ENCODE measurements around the gene FSTL4. TPM values are rescaled to one million over a fixed set of nuclear protein-coding genes. Genes with fewer than 3 reads are reported as not detected.

FSTL4 gene
- total and polyA plus RNA-seq, 2 of the 13 experiments (the other 11 are each of a cell fraction or from before 2014, with no cell fraction given), result 2.1 to 3.0 TPM

GRCh38 chr5:133287500-133287899, 324.8 kb downstream of the FSTL4 start:
- CTCF ChIA-PET (ENCODE audit: low intra/inter-chr PET ratio, low total read pairs), result interaction anchor here (1.9 kb wide), 1 partner anchor 176 kb away, joined by 28 read pairs; no protein-coding TSS in a partner anchor

More at GRCh38 chr5:133287500-133287899, 324.8 kb downstream of the FSTL4 start:
- no peak overlapping the region for H3K27ac ChIP-seq (ENCODE audit: extremely low read length, insufficient read depth, low read length)
- FAIRE-seq (no peak), ATAC-seq (peak; percentile 82), DNase-seq (ENCODE audit: low spot score) (peak; percentile 12)
- H4K20me1 ChIP-seq (ENCODE audit: insufficient read depth, low read length), result no peaks in the 10 kb centered on the region
- no peaks in the 10 kb centered on the region for H3K79me2 ChIP-seq (ENCODE audit: insufficient read depth, low read length)
- H3K4me3 ChIP-seq (replicated peaks in 1 of 3; ENCODE audit: insufficient read depth in 1 of 3, low read depth in 2 of 3, low read length in 3 of 3), result no peak overlapping the region
- BruUV-seq (replicated peaks), result no TSS peak
- POLR2A ChIA-PET, result no interaction called here
- in situ Hi-C loops (cut with HindIII; ENCODE audit: extremely low pct_ligation_motif_present, low pct_unique_long_range_greater_than_20kb) (loop anchor here (5.0 kb wide), 1 partner anchor 175 kb away; no protein-coding TSS in a partner anchor), intact Hi-C loops (cut with micrococcal nuclease; ENCODE audit: unreplicated experiment) (no loop called here)
- TF ChIP-seq RAD21 (CRISPR knock-in tag; IDR thresholded peaks at IDR 0.05) (peak; percentile 50), ZNF264 (CRISPR knock-in tag; IDR thresholded peaks at IDR 0.05) (no peak), ZNF552 (CRISPR knock-in tag; IDR thresholded peaks at IDR 0.05; ENCODE audit: borderline replicate concordance) (no peak), STAG1 (CRISPR knock-in tag; IDR thresholded peaks at IDR 0.05) (peak; percentile 85), PAF1 (CRISPR knock-in tag; IDR thresholded peaks at IDR 0.05) (no peak), SMC3 (IDR thresholded peaks at IDR 0.05; ENCODE audit: low read length) (peak; percentile 77), KDM2A (CRISPR knock-in tag; IDR thresholded peaks at IDR 0.05; ENCODE audit: borderline replicate concordance, low read depth) (no peak), DNMT1 (CRISPR knock-in tag; IDR thresholded peaks at IDR 0.05) (no peak)
- TF ChIP-seq, protein P1, sequence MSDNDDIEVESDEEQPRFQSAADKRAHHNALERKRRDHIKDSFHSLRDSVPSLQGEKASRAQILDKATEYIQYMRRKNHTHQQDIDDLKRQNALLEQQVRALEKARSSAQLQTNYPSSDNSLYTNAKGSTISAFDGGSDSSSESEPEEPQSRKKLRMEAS (IDR thresholded peaks at IDR 0.05), result no peak
- TF ChIP-seq, protein P2, sequence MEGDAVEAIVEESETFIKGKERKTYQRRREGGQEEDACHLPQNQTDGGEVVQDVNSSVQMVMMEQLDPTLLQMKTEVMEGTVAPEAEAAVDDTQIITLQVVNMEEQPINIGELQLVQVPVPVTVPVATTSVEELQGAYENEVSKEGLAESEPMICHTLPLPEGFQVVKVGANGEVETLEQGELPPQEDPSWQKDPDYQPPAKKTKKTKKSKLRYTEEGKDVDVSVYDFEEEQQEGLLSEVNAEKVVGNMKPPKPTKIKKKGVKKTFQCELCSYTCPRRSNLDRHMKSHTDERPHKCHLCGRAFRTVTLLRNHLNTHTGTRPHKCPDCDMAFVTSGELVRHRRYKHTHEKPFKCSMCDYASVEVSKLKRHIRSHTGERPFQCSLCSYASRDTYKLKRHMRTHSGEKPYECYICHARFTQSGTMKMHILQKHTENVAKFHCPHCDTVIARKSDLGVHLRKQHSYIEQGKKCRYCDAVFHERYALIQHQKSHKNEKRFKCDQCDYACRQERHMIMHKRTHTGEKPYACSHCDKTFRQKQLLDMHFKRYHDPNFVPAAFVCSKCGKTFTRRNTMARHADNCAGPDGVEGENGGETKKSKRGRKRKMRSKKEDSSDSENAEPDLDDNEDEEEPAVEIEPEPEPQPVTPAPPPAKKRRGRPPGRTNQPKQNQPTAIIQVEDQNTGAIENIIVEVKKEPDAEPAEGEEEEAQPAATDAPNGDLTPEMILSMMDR (CRISPR knock-in tag; IDR thresholded peaks at IDR 0.05), result peak; percentile 83
- H3K4me1 ChIP-seq (ENCODE audit: insufficient read depth, low read length), result peaks cover 8% of the 10 kb centered on the region; the same call in 1 of the 2 replicates
- no peak overlapping the region for H3K9ac ChIP-seq (ENCODE audit: insufficient read depth, low read depth, low read length)
- 30% methylated on average over 3 of the region's 3 CpGs for WGBS (ENCODE audit: low lambda C conversion rate)
- H3K27me3 ChIP-seq (ENCODE audit: control insufficient read depth in 1 of 2, insufficient read depth in 2 of 2, low read length in 2 of 2), result peaks cover 0 to 5% of the 10 kb centered on the region in 2 experiments; a peak in 4 of 5 replicates
- no peaks in the 10 kb centered on the region for H3K36me3 ChIP-seq (replicated peaks in 1 of 2; ENCODE audit: control insufficient read depth in 1 of 2, insufficient read depth in 2 of 2, low read length in 2 of 2)
- H2AFZ ChIP-seq (ENCODE audit: low read length), result no peak overlapping the region
- no peak overlapping the region for H3K4me2 ChIP-seq (ENCODE audit: low read depth, low read length)
- no peaks in the 10 kb centered on the region for H3K9me3 ChIP-seq (ENCODE audit: low read length)

Measured in HepG2 (cell line).